Colonic mucosa (tissue), 4 donors: ENCODE results near the gene SUSD4. TPM values are rescaled to one million over a fixed set of nuclear protein-coding genes. Genes with fewer than 3 reads are reported as not detected.

Experiments
- DNase-seq: peaks from one replicate; pipeline ENCODE4 v3.0.0-alpha.2; 2020
- H3K27ac ChIP-seq: fragments of 200-600 bp; one replicate; pipeline ENCODE4 v1.8.0; 2021
- H3K27me3 ChIP-seq: fragments of 200-600 bp; one replicate; pipeline ENCODE4 v1.8.0; 2021
- H3K36me3 ChIP-seq: fragments of 200-600 bp; one replicate; pipeline ENCODE4 v1.8.0; 2021
- H3K4me1 ChIP-seq: fragments of 200-600 bp; one replicate; pipeline ENCODE4 v1.8.0; 2021; ENCODE audit warnings: mild to moderate bottlenecking
- H3K4me3 ChIP-seq: fragments of 200-600 bp; one replicate; pipeline ENCODE4 v1.8.0; 2021
- H3K9ac ChIP-seq, 2 donors: one replicate each; pipeline ENCODE4 v1.7.0; 2013; ENCODE audit warnings: control low read depth in 2 of 2, low read depth in 2 of 2, low read length in 2 of 2
- H3K9me3 ChIP-seq: fragments of 200-600 bp; one replicate; pipeline ENCODE4 v1.8.0; 2021
- intact Hi-C: fragments of 100-400 bp; cut with DNase I; formaldehyde crosslinking; loops from one replicate; pipeline ENCODE4 v1.14.1; 2022
- total RNA-seq, 2 donors: library from RNA; stranded (reverse); fragmentation: NEBNext Ultra II Directional in 1 of 2; extraction: Animal tissue kit (Norgen Biotek cat#: 25700) in 1 of 2; gene quantifications; one replicate each; pipeline ENCODE4 v1.2.1, GENCODE V29; 2021
- TF ChIP-seq, protein P1 (sequence below): fragments of 200-600 bp; IDR thresholded peaks from one replicate; pipeline ENCODE4 v1.8.0; 2022; ENCODE audit warnings: antibody characterized with exemption, mild to moderate bottlenecking
- donor health status: healthy.
- donor health status: DM: no; HTN: no; CAD: no.
- donor health status: DM: no; HTN: no; CAD: no.

SUSD4 gene
- total RNA-seq, 2 donors from 2014 or later, result 0.15 to 0.37 TPM

DNA sequence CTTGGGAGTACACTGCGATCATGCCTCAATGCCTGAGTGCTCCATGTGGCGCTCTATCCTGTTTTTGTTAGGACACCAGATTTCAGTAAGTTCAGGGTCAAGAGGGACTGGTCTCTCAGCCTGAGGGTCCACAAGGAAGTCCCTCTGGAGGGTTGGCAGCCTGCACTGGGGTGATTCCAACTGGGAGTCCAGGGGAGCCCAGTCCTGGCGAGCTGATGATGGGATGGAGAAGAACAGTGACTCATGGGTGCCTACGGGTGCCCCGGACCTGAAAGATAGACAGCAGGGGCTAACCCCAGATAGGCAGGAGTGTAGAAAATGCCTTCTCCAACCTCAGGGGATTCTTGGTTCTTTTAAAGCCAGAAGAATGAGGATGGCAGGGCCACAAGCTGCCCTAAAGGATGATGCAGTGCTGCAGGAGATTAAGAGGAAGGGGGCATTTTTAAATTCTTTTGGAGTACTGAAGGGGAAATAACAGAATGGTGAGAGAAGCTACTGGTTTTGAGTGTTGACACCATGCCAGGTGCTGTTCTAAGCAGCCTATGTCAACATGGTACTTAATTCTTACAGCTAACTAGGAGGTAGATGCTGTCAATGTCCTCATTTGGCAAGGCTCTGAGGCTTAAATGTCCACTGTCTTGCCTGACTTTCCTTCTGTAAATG, 152.5 kb downstream of the SUSD4 start:
- no peaks in the 10 kb centered on the region for H3K9me3 ChIP-seq
- no peaks in the 10 kb centered on the region for H3K4me1 ChIP-seq
- H3K27ac ChIP-seq, result no peak overlapping the region
- no peak for DNase-seq
- H3K36me3 ChIP-seq, result no peaks in the 10 kb centered on the region
- TF ChIP-seq, protein P1, sequence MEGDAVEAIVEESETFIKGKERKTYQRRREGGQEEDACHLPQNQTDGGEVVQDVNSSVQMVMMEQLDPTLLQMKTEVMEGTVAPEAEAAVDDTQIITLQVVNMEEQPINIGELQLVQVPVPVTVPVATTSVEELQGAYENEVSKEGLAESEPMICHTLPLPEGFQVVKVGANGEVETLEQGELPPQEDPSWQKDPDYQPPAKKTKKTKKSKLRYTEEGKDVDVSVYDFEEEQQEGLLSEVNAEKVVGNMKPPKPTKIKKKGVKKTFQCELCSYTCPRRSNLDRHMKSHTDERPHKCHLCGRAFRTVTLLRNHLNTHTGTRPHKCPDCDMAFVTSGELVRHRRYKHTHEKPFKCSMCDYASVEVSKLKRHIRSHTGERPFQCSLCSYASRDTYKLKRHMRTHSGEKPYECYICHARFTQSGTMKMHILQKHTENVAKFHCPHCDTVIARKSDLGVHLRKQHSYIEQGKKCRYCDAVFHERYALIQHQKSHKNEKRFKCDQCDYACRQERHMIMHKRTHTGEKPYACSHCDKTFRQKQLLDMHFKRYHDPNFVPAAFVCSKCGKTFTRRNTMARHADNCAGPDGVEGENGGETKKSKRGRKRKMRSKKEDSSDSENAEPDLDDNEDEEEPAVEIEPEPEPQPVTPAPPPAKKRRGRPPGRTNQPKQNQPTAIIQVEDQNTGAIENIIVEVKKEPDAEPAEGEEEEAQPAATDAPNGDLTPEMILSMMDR, result no peak
- no peaks in the 10 kb centered on the region for H3K27me3 ChIP-seq
- intact Hi-C loops, result no loop called here
- H3K9ac ChIP-seq, result no peak overlapping the region
- H3K4me3 ChIP-seq, result no peak overlapping the region

DNA sequence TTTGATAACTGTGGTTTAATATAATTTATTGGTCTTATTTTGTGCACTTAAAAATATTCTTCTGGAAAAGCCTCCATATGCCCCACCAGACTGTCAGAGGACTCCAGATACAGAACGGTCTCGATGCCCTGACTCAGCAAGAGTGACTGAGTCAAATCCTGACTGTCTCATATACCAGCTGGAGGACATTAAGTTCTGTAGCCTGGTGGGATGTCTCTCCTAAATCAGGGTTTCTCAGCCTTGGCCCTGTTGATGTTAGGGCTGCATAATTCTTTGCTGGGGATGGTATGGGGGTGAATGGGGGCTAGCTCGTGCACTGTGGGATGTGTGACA, 153.2 kb downstream of the SUSD4 start:
- H3K36me3 ChIP-seq, result no peaks in the 10 kb centered on the region
- no peaks in the 10 kb centered on the region for H3K4me1 ChIP-seq
- H3K9me3 ChIP-seq, result no peaks in the 10 kb centered on the region
- H3K27me3 ChIP-seq, result no peaks in the 10 kb centered on the region
- H3K27ac ChIP-seq, result no peak overlapping the region
- H3K4me3 ChIP-seq, result no peak overlapping the region
- intact Hi-C loops, result no loop called here
- no peak overlapping the region for H3K9ac ChIP-seq
- TF ChIP-seq, protein P1, result no peak
- DNase-seq, result no peak

DNA sequence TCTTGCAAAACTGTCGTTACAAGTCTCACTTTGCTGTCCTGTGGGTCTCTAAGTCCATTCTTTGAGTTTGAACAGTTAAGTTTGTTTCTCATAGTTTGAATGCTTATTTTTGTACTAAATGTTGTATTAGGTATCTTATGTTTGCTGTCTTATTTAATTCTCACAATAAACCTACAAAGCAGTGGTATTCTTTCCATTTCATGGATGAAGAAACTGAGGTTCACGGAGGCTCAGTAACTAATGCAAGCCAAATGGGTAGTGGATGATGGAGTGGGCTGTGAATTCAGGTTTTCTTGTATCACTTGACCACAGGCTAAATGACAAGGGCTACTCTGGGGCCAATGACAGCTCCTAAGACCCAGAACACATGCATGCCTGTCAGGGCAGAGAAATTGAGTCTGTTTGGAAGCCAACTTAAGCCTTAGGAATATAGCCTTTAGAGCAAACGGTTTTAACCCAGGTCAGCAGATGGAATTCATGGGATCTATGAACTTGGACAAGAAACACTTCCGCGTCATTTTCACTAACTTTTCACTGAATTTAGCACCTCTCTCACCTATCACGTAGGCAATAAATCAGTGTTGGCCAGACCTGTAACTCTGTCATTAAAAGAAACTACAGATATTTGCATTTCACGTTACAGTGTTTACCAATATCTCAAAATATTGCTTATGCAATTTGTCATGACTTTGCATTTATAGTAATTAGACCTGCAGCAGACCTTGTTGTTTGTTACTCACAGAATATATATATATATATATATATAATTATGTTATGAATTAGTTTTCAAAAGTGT, 153.8 kb downstream of the SUSD4 start:
- DNase-seq, result no peak
- H3K36me3 ChIP-seq, result no peaks in the 10 kb centered on the region
- H3K27ac ChIP-seq, result no peak overlapping the region
- H3K4me3 ChIP-seq, result no peak overlapping the region
- H3K27me3 ChIP-seq, result no peaks in the 10 kb centered on the region
- intact Hi-C loops, result no loop called here
- H3K4me1 ChIP-seq, result no peaks in the 10 kb centered on the region
- no peak overlapping the region for H3K9ac ChIP-seq
- H3K9me3 ChIP-seq, result no peaks in the 10 kb centered on the region
- TF ChIP-seq, protein P1, result no peak

DNA sequence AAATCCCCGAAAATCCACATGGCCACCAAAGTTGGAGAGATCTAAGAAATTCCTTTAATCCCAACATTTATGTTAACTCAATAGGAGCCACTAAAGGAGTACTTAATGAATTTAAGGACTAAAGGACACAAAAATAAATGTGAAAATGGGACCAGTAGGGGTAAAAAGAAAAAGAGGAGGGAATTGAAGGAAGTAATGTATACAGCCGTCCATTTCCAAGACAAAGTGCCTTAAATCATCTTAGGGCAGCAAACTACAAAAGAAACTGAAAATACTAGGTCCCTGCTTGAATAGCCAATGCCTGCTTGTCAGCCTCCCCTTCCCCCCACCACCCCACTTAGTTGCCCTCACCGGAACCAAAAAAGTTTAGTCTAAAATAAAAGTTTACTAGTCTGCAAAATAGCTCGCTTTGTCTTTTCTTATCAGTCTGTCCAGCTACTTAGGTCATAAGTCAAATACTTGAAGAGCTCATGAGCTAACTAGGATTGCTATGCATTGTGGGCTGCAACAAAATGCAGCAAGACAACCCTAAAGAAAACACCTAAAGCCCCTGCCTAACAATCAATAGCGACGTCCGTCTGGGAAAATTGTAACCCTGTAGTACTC, 154.6 kb downstream of the SUSD4 start:
- Histone ChIP-seq H3K27ac (no peak overlapping the region), H3K27me3 (no peaks in the 10 kb centered on the region), H3K36me3 (no peaks in the 10 kb centered on the region), H3K4me1 (no peaks in the 10 kb centered on the region), H3K4me3 (no peak overlapping the region), H3K9ac (no peak overlapping the region), H3K9me3 (no peaks in the 10 kb centered on the region)
- no peak for DNase-seq
- intact Hi-C loops, result no loop called here
- TF ChIP-seq, protein P1, result no peak

DNA sequence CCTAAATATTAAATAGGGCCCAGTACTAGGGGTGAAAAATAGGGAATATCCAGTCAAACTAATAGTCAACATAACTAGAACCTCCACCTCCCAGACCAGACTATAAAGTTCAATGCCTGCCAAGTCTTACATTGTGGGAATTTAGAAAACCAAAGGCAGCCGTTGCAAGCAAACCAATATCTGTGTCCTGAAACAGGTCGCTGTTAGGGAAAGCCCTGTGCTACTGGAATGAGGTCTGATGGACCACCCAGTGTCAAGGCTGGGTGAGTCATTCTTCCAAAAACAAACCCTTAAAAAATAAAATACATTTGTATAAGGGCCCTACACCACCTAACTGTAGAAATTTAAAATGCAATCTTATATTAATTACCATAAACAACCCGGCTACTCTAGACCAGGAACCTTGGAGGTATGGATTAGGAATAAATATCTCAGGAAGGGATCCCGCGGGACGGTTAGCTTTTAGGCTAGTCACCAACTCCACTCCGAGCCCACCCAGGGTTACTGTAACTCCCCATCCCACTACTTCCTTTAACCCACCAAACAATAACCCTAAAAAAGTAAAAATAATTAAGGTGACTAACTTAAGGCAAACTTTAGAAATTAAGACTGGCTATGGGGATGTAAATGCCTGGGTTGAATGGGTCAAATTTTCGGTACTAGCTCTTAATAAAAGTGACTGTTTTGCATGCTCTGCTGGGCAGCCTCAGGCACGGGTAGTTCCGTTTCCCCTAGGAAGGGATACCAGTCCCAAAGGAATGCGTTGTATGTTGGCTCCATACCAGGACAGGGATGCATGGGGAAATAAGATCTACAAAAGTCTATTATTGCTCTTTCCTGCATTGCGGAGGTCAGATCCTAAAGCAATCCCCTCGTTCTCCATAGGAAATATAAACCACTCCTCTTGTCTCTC, 155.6 kb downstream of the SUSD4 start:
- H3K27ac ChIP-seq, result no peak overlapping the region
- intact Hi-C loops, result no loop called here
- no peak overlapping the region for H3K9ac ChIP-seq
- TF ChIP-seq, protein P1, result no peak
- DNase-seq, result no peak
- no peaks in the 10 kb centered on the region for H3K9me3 ChIP-seq
- H3K4me3 ChIP-seq, result no peak overlapping the region
- no peaks in the 10 kb centered on the region for H3K4me1 ChIP-seq
- no peaks in the 10 kb centered on the region for H3K36me3 ChIP-seq
- H3K27me3 ChIP-seq, result no peaks in the 10 kb centered on the region
